ENCODE results near the gene ZNF534. TPM values are rescaled to one million over a fixed set of nuclear protein-coding genes. Genes with fewer than 3 reads are reported as not detected.

ZNF534 gene
- total RNA-seq, 2 donors from 2014 or later = 0.62 TPM; not detected in 1

DNA sequence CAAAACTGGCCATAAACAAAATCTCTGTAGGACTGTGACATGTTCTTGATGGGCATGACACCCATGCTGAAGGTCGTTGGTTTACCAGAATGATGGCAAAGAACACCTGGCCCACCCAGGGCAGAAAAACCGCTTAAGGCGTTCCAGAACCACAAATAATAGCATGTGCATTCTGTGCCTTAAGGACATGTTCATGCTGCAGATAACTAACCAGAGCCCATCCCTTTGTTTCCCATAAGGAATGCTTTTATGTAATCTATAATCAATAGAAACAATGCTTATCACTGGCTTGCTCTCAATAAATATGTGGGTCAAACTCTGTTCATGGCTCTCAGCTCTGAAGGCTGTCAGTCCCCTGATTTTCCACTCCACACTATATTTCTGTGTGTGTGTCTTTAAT lies 13.2 kb downstream of the ZNF534 start:
- no peak for DNase-seq
- Histone ChIP-seq H3K36me3 (ENCODE audit: control insufficient read depth, insufficient read depth, low read length) (no peaks in the 10 kb centered on the region), H3K4me3 (ENCODE audit: low read length) (no peak overlapping the region), H3K9me3 (ENCODE audit: control insufficient read depth, low read length) (peaks cover 78% of the 10 kb centered on the region), H3K27me3 (ENCODE audit: control insufficient read depth, insufficient read depth, low read length, poor library complexity, severe bottlenecking) (no peaks in the 10 kb centered on the region), H3K9ac (ENCODE audit: extremely low read depth, low read length, poor library complexity, severe bottlenecking) (no peak overlapping the region), H3K4me1 (ENCODE audit: control insufficient read depth, insufficient read depth, low read length) (no peaks in the 10 kb centered on the region), H3K27ac (ENCODE audit: low read depth, low read length) (no peak overlapping the region)
- TF ChIP-seq, protein P1, sequence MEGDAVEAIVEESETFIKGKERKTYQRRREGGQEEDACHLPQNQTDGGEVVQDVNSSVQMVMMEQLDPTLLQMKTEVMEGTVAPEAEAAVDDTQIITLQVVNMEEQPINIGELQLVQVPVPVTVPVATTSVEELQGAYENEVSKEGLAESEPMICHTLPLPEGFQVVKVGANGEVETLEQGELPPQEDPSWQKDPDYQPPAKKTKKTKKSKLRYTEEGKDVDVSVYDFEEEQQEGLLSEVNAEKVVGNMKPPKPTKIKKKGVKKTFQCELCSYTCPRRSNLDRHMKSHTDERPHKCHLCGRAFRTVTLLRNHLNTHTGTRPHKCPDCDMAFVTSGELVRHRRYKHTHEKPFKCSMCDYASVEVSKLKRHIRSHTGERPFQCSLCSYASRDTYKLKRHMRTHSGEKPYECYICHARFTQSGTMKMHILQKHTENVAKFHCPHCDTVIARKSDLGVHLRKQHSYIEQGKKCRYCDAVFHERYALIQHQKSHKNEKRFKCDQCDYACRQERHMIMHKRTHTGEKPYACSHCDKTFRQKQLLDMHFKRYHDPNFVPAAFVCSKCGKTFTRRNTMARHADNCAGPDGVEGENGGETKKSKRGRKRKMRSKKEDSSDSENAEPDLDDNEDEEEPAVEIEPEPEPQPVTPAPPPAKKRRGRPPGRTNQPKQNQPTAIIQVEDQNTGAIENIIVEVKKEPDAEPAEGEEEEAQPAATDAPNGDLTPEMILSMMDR (conservative IDR thresholded peaks at IDR 0.05) = no peak
- Mint-ChIP-seq H3K27ac (no peak overlapping the region), H3K4me3 (no peak overlapping the region), H3K9me3 (peaks cover 82% of the 10 kb centered on the region), H3K36me3 (ENCODE audit: low read depth) (peaks cover 14% of the 10 kb centered on the region), H3K27me3 (ENCODE audit: insufficient read depth) (peaks cover 1% of the 10 kb centered on the region), H3K4me1 (no peaks in the 10 kb centered on the region)
- WGBS, 2 experiments (ENCODE audit: insufficient coverage in 1 of 2, insufficient read length in 1 of 2) = 60 to 61% methylated on average over 3 of the region's 3 CpGs

DNA sequence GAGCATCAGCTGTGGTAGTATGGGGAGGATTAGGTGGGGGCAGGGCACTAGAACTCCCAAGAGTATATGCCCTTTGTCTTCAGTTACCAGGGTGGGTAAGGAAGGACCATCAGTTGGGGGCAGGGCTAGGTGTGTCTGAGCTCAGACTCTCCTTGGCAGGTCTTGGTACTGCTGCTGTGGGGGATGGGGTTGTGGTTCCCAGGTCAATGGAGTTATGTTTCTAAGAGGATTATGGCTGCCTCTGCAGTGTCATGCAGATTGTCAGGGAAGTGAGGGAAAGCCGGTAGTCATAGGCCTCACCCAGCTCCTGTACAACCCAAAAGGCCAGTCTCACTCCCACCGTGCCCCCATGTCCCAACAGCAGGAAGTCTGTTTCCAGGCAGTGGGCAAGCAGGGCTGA lies 15.6 kb downstream of the ZNF534 start:
- Histone ChIP-seq H3K36me3 (ENCODE audit: control insufficient read depth, insufficient read depth, low read length) (no peaks in the 10 kb centered on the region), H3K4me1 (ENCODE audit: control insufficient read depth, insufficient read depth, low read length) (no peaks in the 10 kb centered on the region), H3K4me3 (ENCODE audit: low read length) (no peak overlapping the region), H3K9ac (ENCODE audit: extremely low read depth, low read length, poor library complexity, severe bottlenecking) (no peak overlapping the region), H3K9me3 (ENCODE audit: control insufficient read depth, low read length) (peaks cover 70% of the 10 kb centered on the region), H3K27ac (ENCODE audit: low read depth, low read length) (no peak overlapping the region), H3K27me3 (ENCODE audit: control insufficient read depth, insufficient read depth, low read length, poor library complexity, severe bottlenecking) (no peaks in the 10 kb centered on the region)
- 31 to 67% methylated on average over 1 to 2 of the region's 2 CpGs for WGBS, 2 experiments (ENCODE audit: insufficient coverage in 1 of 2, insufficient read length in 1 of 2)
- Mint-ChIP-seq H3K36me3 (ENCODE audit: low read depth) (peaks cover 4% of the 10 kb centered on the region), H3K4me1 (no peaks in the 10 kb centered on the region), H3K27ac (no peak overlapping the region), H3K9me3 (peaks cover 74% of the 10 kb centered on the region), H3K4me3 (no peak overlapping the region), H3K27me3 (ENCODE audit: insufficient read depth) (peaks cover 1% of the 10 kb centered on the region)
- TF ChIP-seq, protein P1 (conservative IDR thresholded peaks at IDR 0.05) = no peak
- no peak for DNase-seq

DNA sequence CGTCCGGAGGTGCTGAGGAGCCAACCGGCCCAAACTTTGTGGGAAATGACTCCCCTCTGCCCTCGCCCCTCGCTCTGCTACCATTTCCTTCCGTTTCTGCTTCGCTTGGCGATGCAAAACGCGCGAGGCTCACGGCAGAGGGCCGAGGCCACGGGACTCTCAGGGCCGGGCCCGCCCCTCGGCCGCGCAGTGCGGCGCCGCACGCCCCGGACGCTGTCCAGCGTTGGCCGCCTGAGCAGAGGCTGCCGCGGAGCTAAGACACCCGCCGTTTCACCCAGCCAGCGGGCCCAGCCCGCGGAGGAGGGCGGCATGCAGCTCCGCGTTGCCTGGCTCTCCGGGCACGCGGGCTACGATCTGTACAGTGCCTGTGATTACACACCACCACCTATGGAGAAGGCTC lies 22.3 kb downstream of the ZNF534 start:
- H3K4me1 ChIP-seq (ENCODE audit: control insufficient read depth, insufficient read depth, low read length) = no peaks in the 10 kb centered on the region
- TF ChIP-seq, protein P1 (conservative IDR thresholded peaks at IDR 0.05) = no peak
- peaks cover 2% of the 10 kb centered on the region for H3K27me3 Mint-ChIP-seq (ENCODE audit: insufficient read depth)
- H3K9me3 ChIP-seq (ENCODE audit: control insufficient read depth, low read length) = peaks cover 79% of the 10 kb centered on the region
- H3K4me1 Mint-ChIP-seq = no peaks in the 10 kb centered on the region
- 91 to 97% methylated on average over 33 to 41 of the region's 41 CpGs for WGBS, 2 experiments (ENCODE audit: insufficient coverage in 1 of 2, insufficient read length in 1 of 2)
- no peaks in the 10 kb centered on the region for H3K27me3 ChIP-seq (ENCODE audit: control insufficient read depth, insufficient read depth, low read length, poor library complexity, severe bottlenecking)
- no peak overlapping the region for H3K4me3 Mint-ChIP-seq
- no peak overlapping the region for H3K27ac ChIP-seq (ENCODE audit: low read depth, low read length)
- no peak for DNase-seq
- no peak overlapping the region for H3K4me3 ChIP-seq (ENCODE audit: low read length)
- H3K36me3 Mint-ChIP-seq (ENCODE audit: low read depth) = no peaks in the 10 kb centered on the region
- H3K9me3 Mint-ChIP-seq = peaks cover 64% of the 10 kb centered on the region
- H3K36me3 ChIP-seq (ENCODE audit: control insufficient read depth, insufficient read depth, low read length) = no peaks in the 10 kb centered on the region
- no peak overlapping the region for H3K9ac ChIP-seq (ENCODE audit: extremely low read depth, low read length, poor library complexity, severe bottlenecking)
- no peak overlapping the region for H3K27ac Mint-ChIP-seq
